HEK293 (cell line): ENCODE results near the gene VPS13D.

Experiments used
- CTCF ChIP-seq: fragments of 450-650 bp; formaldehyde crosslinking; IDR thresholded peaks from 2 replicates; pipeline ENCODE4 v1.5.1; 2016; ENCODE audit warnings: missing biosample characterization, missing genetic modification characterization
- ZNF133 ChIP-seq: fragments of 450-650 bp; formaldehyde crosslinking; IDR thresholded peaks from 2 replicates; pipeline ENCODE4 v1.5.1; 2016; ENCODE audit warnings: missing biosample characterization, missing genetic modification characterization
- ZNF24 ChIP-seq: fragments of 450-650 bp; formaldehyde crosslinking; IDR thresholded peaks from 2 replicates; pipeline ENCODE4 v1.5.1; 2016; ENCODE audit warnings: missing biosample characterization, missing genetic modification characterization
- ZNF280D ChIP-seq: fragments of 450-650 bp; formaldehyde crosslinking; IDR thresholded peaks from 2 replicates; pipeline ENCODE4 v1.5.1; 2016; ENCODE audit warnings: missing biosample characterization, missing genetic modification characterization
- ZNF560 ChIP-seq: fragments of 450-650 bp; formaldehyde crosslinking; IDR thresholded peaks from 2 replicates; pipeline ENCODE4 v1.5.1; 2017; ENCODE audit warnings: missing biosample characterization, missing genetic modification characterization, borderline replicate concordance

GRCh38 chr1:12258272-12258671 lies 28.4 kb downstream of the VPS13D start:
- TF ChIP-seq ZNF560 (tag by site-specific recombination) = no peak
- no peak for TF ChIP-seq CTCF (tag by site-specific recombination)
- TF ChIP-seq ZNF133 (tag by site-specific recombination) = no peak
- no peak for TF ChIP-seq ZNF24 (tag by site-specific recombination)
- TF ChIP-seq ZNF280D (tag by site-specific recombination) = no peak
